ENCODE measurements around the gene FXYD1. TPM values are rescaled to one million over a fixed set of nuclear protein-coding genes. Genes with fewer than 3 reads are reported as not detected.

Gene FXYD1
- total RNA-seq, 4 donors from 2014 or later: 42.8 to 140 (median 52.7) TPM

DNA sequence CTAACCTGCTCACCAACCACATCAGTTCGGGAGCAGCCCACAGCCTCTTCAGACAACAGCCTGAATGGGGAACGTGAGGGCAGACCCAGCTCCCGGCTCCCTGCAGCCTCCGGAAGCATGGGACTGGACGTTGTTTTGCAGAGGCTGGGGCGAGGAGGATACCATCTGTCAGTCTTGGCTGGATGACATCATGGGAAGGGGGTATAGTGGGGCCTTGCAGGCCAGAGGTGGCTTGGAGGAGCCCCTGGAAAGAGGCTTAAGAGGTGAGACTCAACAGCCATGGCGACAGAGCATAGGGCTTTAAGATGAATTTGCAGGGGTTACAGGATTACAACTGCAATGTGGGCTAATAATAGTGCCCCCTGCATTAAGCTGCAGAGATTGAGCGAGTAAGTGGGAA lies 21.5 kb upstream of the FXYD1 start:
- no peaks in the 10 kb centered on the region for H3K36me3 ChIP-seq
- 71 to 82% methylated on average over 2 of the region's 8 CpGs for WGBS, 2 donors (ENCODE audit: low coverage in 1 of 2)
- TF ChIP-seq POLR2AphosphoS5 (IDR thresholded peaks at IDR 0.05): no peak
- TF ChIP-seq, protein P1, sequence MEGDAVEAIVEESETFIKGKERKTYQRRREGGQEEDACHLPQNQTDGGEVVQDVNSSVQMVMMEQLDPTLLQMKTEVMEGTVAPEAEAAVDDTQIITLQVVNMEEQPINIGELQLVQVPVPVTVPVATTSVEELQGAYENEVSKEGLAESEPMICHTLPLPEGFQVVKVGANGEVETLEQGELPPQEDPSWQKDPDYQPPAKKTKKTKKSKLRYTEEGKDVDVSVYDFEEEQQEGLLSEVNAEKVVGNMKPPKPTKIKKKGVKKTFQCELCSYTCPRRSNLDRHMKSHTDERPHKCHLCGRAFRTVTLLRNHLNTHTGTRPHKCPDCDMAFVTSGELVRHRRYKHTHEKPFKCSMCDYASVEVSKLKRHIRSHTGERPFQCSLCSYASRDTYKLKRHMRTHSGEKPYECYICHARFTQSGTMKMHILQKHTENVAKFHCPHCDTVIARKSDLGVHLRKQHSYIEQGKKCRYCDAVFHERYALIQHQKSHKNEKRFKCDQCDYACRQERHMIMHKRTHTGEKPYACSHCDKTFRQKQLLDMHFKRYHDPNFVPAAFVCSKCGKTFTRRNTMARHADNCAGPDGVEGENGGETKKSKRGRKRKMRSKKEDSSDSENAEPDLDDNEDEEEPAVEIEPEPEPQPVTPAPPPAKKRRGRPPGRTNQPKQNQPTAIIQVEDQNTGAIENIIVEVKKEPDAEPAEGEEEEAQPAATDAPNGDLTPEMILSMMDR (IDR thresholded peaks at IDR 0.05): no peak
- H3K27me3 ChIP-seq: peaks cover 12% of the 10 kb centered on the region
- peak overlapping the region in 3 of 4 donors; percentile 47 to 91 (median 62) for H3K27ac ChIP-seq
- no peak for ATAC-seq
- peak overlapping the region in 1 of 2 donors; percentile 42 for H3K4me3 ChIP-seq
- H3K9me3 ChIP-seq: no peaks in the 10 kb centered on the region
- peaks cover 0 to 27% (median 0%) of the 10 kb centered on the region in 3 donors for H3K4me1 ChIP-seq

DNA sequence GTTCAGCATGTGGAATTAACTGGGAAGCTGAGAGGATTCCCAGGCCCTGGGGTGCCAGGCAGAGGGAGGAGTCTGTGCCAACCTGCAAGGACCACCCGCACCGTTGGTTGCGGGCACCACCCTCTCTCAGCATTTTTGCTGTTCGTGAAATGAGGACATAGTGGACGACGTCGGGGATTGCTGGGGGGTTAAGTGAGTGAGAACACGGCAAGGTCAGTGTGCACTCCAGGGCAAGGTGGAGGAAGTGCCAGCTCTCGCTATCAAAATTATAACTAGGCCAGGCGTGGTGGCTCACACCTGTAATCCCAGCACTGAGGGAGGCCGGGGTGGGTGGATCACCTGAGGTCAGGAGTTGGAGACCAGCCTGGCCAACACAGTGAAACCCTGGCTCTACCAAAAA lies 20.8 kb upstream of the FXYD1 start:
- 80 to 87% methylated on average over 3 to 9 of the region's 11 CpGs for WGBS, 2 donors (ENCODE audit: low coverage in 1 of 2)
- H3K27ac ChIP-seq: peak overlapping the region in 2 of 4 donors; percentile 62 to 91

DNA sequence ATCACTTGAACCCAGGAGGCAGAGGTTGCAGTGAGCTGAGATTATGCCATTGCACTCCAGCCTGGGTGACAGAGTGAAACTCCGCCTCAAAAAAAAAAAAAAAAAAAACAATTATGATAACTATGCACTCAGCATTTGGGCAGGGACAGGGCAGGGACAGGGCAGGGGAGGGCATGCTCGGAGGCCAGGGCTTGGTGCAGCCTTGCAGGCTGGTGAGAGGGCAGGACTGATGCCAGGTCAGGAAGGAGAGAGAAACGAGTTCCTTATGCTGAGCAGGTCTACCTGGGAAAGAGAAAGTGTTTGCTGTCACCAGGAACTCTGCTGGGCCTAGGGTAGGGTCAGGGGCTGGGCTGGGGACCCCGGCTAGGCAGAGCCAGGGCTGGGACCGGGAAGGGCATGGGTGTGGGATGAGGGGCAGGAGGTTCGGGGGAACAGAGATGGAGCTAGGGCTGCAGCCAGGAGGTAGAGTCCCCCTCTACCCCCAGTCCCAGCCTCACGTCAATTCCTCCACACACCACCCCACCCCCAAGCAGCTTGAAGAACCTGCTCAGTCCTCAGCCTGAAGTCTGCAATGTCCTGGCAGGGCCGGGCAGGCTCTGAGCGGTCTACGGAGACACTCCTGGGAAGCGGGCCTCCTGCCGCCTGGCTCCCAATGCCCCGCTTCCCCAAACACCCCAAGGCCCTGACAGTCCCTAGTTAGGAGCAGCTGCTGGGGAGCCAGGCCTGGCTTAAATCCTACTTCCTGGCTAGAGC lies 20.2 kb upstream of the FXYD1 start:
- TF ChIP-seq, protein P1 (IDR thresholded peaks at IDR 0.05): no peak
- TF ChIP-seq POLR2A (IDR thresholded peaks at IDR 0.05) (no peak), POLR2AphosphoS5 (IDR thresholded peaks at IDR 0.05) (no peak), EP300 (IDR thresholded peaks at IDR 0.05) (no peak)
- 68 to 91% methylated on average over 6 to 8 of the region's 13 CpGs for WGBS, 2 donors (ENCODE audit: low coverage in 1 of 2)
- H3K9me3 ChIP-seq: no peaks in the 10 kb centered on the region
- peaks cover 0 to 40% (median 0%) of the 10 kb centered on the region in 3 donors for H3K4me1 ChIP-seq
- H3K36me3 ChIP-seq: no peaks in the 10 kb centered on the region
- H3K4me3 ChIP-seq: peak overlapping the region in 1 of 2 donors; percentile 24
- peaks cover 7% of the 10 kb centered on the region for H3K27me3 ChIP-seq
- ATAC-seq: no peak
- H3K27ac ChIP-seq: peak overlapping the region in 3 of 4 donors; percentile 60 to 91 (median 68)

More for the DNA sequence above, 20.8 kb upstream of the FXYD1 start:
- no peak for ATAC-seq
- Histone ChIP-seq H3K4me1 (peaks cover 0 to 34% (median 0%) of the 10 kb centered on the region in 3 donors), H3K36me3 (no peaks in the 10 kb centered on the region), H3K27me3 (peaks cover 7% of the 10 kb centered on the region), H3K9me3 (no peaks in the 10 kb centered on the region), H3K4me3 (peak overlapping the region in 1 of 2 donors; percentile 42)
- TF ChIP-seq, protein P1 (IDR thresholded peaks at IDR 0.05): no peak
- TF ChIP-seq EP300 (IDR thresholded peaks at IDR 0.05): no peak

DNA sequence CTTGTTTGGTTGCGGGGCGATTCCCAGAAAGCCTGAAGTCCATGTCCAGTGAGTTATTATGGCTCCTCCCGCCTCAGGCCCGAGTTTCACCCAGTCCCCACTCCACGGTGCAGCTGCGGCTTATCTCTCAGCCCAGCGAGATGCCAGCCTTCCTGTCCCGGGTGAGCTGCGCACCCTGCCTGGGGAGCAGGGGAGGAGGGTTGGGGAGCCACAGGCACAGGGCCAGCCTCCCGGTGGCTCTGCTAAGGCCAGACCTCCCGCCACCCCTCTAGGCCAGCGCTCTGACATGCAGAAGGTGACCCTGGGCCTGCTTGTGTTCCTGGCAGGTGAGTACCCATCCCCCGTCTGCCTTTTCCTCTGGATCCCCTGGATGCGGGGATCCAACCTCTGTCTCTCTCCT lies 19.5 kb upstream of the FXYD1 start:
- Histone ChIP-seq H3K4me1 (peaks cover 0 to 47% (median 0%) of the 10 kb centered on the region in 3 donors), H3K36me3 (no peaks in the 10 kb centered on the region), H3K27me3 (peaks cover 7% of the 10 kb centered on the region), H3K9me3 (no peaks in the 10 kb centered on the region), H3K4me3 (peak overlapping the region in 1 of 2 donors; percentile 24), H3K27ac (peak overlapping the region in 3 of 4 donors; percentile 60 to 91 (median 68))
- TF ChIP-seq POLR2A (IDR thresholded peaks at IDR 0.05): no peak
- no peak for TF ChIP-seq POLR2AphosphoS5 (IDR thresholded peaks at IDR 0.05)
- TF ChIP-seq, protein P1 (IDR thresholded peaks at IDR 0.05): no peak
- no peak for TF ChIP-seq EP300 (IDR thresholded peaks at IDR 0.05)
- WGBS, 2 donors (ENCODE audit: low coverage in 1 of 2): 93 to 100% methylated on average over 1 to 3 of the region's 14 CpGs
- ATAC-seq: no peak
